H1 (cell line): ENCODE data around the gene CPZ. TPM values are rescaled to one million over a fixed set of nuclear protein-coding genes. Genes with fewer than 3 reads are reported as not detected.

Experiments
- GABPA ChIP-seq: IDR thresholded peaks from 2 replicates; pipeline ENCODE4 v1.6.1; 2011; ENCODE audit warnings: mild to moderate bottlenecking, low read length, moderate library complexity, borderline replicate concordance; ENCODE audit not compliant: insufficient read depth
- JUND ChIP-seq: IDR thresholded peaks from 2 replicates; pipeline ENCODE4 v1.6.1; 2011; ENCODE audit warnings: mild to moderate bottlenecking, improper control_type of control experiment, low read length
- POU5F1 ChIP-seq: IDR thresholded peaks from 2 replicates; pipeline ENCODE4 v1.6.1; 2011; ENCODE audit warnings: low read depth, mild to moderate bottlenecking, low read length, moderate library complexity
- RFX5 ChIP-seq: IDR thresholded peaks from 2 replicates; pipeline ENCODE4 v1.6.1; 2011; ENCODE audit warnings: low read depth, low read length, improper control_type of control experiment, borderline replicate concordance
- SP4 ChIP-seq: IDR thresholded peaks from 2 replicates; pipeline ENCODE4 v1.6.1; 2012; ENCODE audit warnings: low read length, inconsistent platforms
- SUZ12 ChIP-seq: fragments of 200-600 bp; sonication (generic); IDR thresholded peaks from 2 replicates; pipeline ENCODE4 v1.6.1; 2012; ENCODE audit warnings: mild to moderate bottlenecking, inconsistent platforms, low read length, moderate library complexity, mixed read lengths
- polyA plus RNA-seq, 7 experiments: library from polyadenylated mRNA; depleted of rRNA in 3 of 7; stranded (reverse) in 5 of 7; unstranded in 2 of 7; fragments of >200 nt in 5 of 7; fragments of 200-250 nt in 2 of 7; gene quantifications; 1 replicate in 5 of 7; 2 replicates in 1 of 7; 4 replicates in 1 of 7; pipeline versions ENCODE4 v1.2.1 to v1.2.3, GENCODE V29; 2011 to 2013; ENCODE audit warnings: missing spikeins in 2 of 7, mixed read lengths in 2 of 7
- total RNA-seq: library from RNA; stranded (reverse); fragmentation: NEBNext Ultra II Directional; extraction: Animal tissue kit (Norgen Biotek cat#: 25700); gene quantifications from 2 replicates; pipeline ENCODE4 v1.2.1, GENCODE V29; 2021
- TF ChIP-seq, protein P1 (sequence below): IDR thresholded peaks from 2 replicates; pipeline ENCODE4 v1.6.1; 2012; ENCODE audit warnings: low read length, inconsistent platforms

CPZ gene
- total and polyA plus RNA-seq, 2 of the 8 experiments (the other 6 are each of a cell fraction or from before 2014, with no cell fraction given) = 28.8 to 40.7 TPM

GRCh38 chr4:8585721-8586212 is 6.8 kb upstream of the CPZ start (continued):
- TF ChIP-seq SUZ12 (no peak), POU5F1 (no peak), GABPA (no peak), RFX5 (no peak), SP4 (no peak), JUND (no peak)
- TF ChIP-seq, protein P1, sequence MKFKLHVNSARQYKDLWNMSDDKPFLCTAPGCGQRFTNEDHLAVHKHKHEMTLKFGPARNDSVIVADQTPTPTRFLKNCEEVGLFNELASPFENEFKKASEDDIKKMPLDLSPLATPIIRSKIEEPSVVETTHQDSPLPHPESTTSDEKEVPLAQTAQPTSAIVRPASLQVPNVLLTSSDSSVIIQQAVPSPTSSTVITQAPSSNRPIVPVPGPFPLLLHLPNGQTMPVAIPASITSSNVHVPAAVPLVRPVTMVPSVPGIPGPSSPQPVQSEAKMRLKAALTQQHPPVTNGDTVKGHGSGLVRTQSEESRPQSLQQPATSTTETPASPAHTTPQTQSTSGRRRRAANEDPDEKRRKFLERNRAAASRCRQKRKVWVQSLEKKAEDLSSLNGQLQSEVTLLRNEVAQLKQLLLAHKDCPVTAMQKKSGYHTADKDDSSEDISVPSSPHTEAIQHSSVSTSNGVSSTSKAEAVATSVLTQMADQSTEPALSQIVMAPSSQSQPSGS = no peak
